ENCODE data around the gene FAM186B. TPM values are rescaled to one million over a fixed set of nuclear protein-coding genes. Genes with fewer than 3 reads are reported as not detected.
"Not testable (repeated sequence)": the region's sequence is repeated elsewhere in the genome, so short reads cannot be mapped to it uniquely, and the experiment has no call there.

FAM186B gene
- total RNA-seq (2014; rRNA removed; shearing (Covaris generic); ENCODE audit: low replicate concordance) = 0.64 TPM in 1 of 2 replicates, not detected in the other

- DNase-seq (ENCODE audit: low read depth); in situ Hi-C loops (cut with HindIII; ENCODE audit: low pct_unique_long_range_greater_than_20kb, low sequenced_read_pairs): not testable (repeated sequence)
Measured at GRCh38 chr12:49605539-49605938, at the start of gene FAM186B. FAM186B (minus strand) TSS chr12:49605639; CDS start chr12:49605477, 162 bp downstream.

GRCh38 chr12:49654715-49655114 lies 49.3 kb upstream of the FAM186B start:
- in situ Hi-C loops (cut with HindIII; ENCODE audit: low pct_unique_long_range_greater_than_20kb, low sequenced_read_pairs) = no loop called here
- no peak for DNase-seq (ENCODE audit: low read depth)

- in situ Hi-C loops (cut with HindIII; ENCODE audit: low pct_unique_long_range_greater_than_20kb, low sequenced_read_pairs) = no loop called here
- no peak for DNase-seq (ENCODE audit: low read depth)
Measured at GRCh38 chr12:49652921-49653520, 47.6 kb upstream of the FAM186B start.

GRCh38 chr12:49651855-49652254 lies 46.4 kb upstream of the FAM186B start:
- in situ Hi-C loops (cut with HindIII; ENCODE audit: low pct_unique_long_range_greater_than_20kb, low sequenced_read_pairs) = no loop called here
- DNase-seq (ENCODE audit: low read depth) = no peak

GRCh38 chr12:49649892-49650291 lies 44.5 kb upstream of the FAM186B start:
- in situ Hi-C loops (cut with HindIII; ENCODE audit: low pct_unique_long_range_greater_than_20kb, low sequenced_read_pairs) = no loop called here
- DNase-seq (ENCODE audit: low read depth) = no peak

GRCh38 chr12:49649445-49649844 lies 44.0 kb upstream of the FAM186B start:
- DNase-seq (ENCODE audit: low read depth) = no peak
- in situ Hi-C loops (cut with HindIII; ENCODE audit: low pct_unique_long_range_greater_than_20kb, low sequenced_read_pairs) = no loop called here

- DNase-seq (ENCODE audit: low read depth) = no peak
- in situ Hi-C loops (cut with HindIII; ENCODE audit: low pct_unique_long_range_greater_than_20kb, low sequenced_read_pairs) = no loop called here
Measured at GRCh38 chr12:49648712-49649003, 43.2 kb upstream of the FAM186B start.

GRCh38 chr12:49647827-49648711 lies 42.6 kb upstream of the FAM186B start:
- DNase-seq (ENCODE audit: low read depth) = no peak
- in situ Hi-C loops (cut with HindIII; ENCODE audit: low pct_unique_long_range_greater_than_20kb, low sequenced_read_pairs) = no loop called here

- in situ Hi-C loops (cut with HindIII; ENCODE audit: low pct_unique_long_range_greater_than_20kb, low sequenced_read_pairs) = no loop called here
- no peak for DNase-seq (ENCODE audit: low read depth)
Measured at GRCh38 chr12:49646871-49647654, 41.6 kb upstream of the FAM186B start.

- in situ Hi-C loops (cut with HindIII; ENCODE audit: low pct_unique_long_range_greater_than_20kb, low sequenced_read_pairs) = no loop called here
- DNase-seq (ENCODE audit: low read depth) = no peak
Measured at GRCh38 chr12:49646331-49646830, 40.9 kb upstream of the FAM186B start.

- DNase-seq (ENCODE audit: low read depth) = no peak
- in situ Hi-C loops (cut with HindIII; ENCODE audit: low pct_unique_long_range_greater_than_20kb, low sequenced_read_pairs) = no loop called here
Measured at GRCh38 chr12:49645146-49646039, 40.0 kb upstream of the FAM186B start.

- DNase-seq (ENCODE audit: low read depth) = peak; percentile 52
Measured at GRCh38 chr12:49644620-49644994, 39.2 kb upstream of the FAM186B start.

GRCh38 chr12:49643961-49644619 lies 38.7 kb upstream of the FAM186B start:
- in situ Hi-C loops (cut with HindIII; ENCODE audit: low pct_unique_long_range_greater_than_20kb, low sequenced_read_pairs) = no loop called here
- no peak for DNase-seq (ENCODE audit: low read depth)

More at GRCh38 chr12:49644620-49644994, 39.2 kb upstream of the FAM186B start:
- in situ Hi-C loops (cut with HindIII; ENCODE audit: low pct_unique_long_range_greater_than_20kb, low sequenced_read_pairs) = no loop called here

- in situ Hi-C loops (cut with HindIII; ENCODE audit: low pct_unique_long_range_greater_than_20kb, low sequenced_read_pairs) = no loop called here
- no peak for DNase-seq (ENCODE audit: low read depth)
Measured at GRCh38 chr12:49643135-49643534, 37.7 kb upstream of the FAM186B start.

GRCh38 chr12:49642370-49642802 lies 36.9 kb upstream of the FAM186B start:
- DNase-seq (ENCODE audit: low read depth) = no peak
- in situ Hi-C loops (cut with HindIII; ENCODE audit: low pct_unique_long_range_greater_than_20kb, low sequenced_read_pairs) = no loop called here

GRCh38 chr12:49641748-49642369 lies 36.4 kb upstream of the FAM186B start:
- in situ Hi-C loops (cut with HindIII; ENCODE audit: low pct_unique_long_range_greater_than_20kb, low sequenced_read_pairs) = no loop called here
- DNase-seq (ENCODE audit: low read depth) = no peak
